IPS-18c (cell line): Measurements from ENCODE around the gene HSPA5.
"Not testable (repeated sequence)": the region's sequence is repeated elsewhere in the genome, so short reads cannot be mapped to it uniquely, and the experiment has no call there.

ENCODE experiments used
- H3K4me3 ChIP-seq: 2 replicates; pipeline ENCODE4 v1.7.0; 2013; ENCODE audit warnings: low read depth, mild to moderate bottlenecking, low read length, moderate library complexity; ENCODE audit not compliant: insufficient read depth
- H3K9me3 ChIP-seq: one replicate; pipeline ENCODE4 v1.6.1; 2013; ENCODE audit warnings: mild to moderate bottlenecking, low read length, moderate library complexity; ENCODE audit not compliant: control insufficient read depth, insufficient read depth

HSPA5 gene

GRCh38 chr9:125241000-125241862 is at the start of gene HSPA5:
Gene HSPA5 (minus strand): TSS chr9:125241343. CDS start chr9:125241126, 217 bp downstream.
- Histone ChIP-seq H3K4me3 (peak within 1 kb of the TSS; percentile 99), H3K9me3 (no peaks in the 10 kb centered on the region)

- not testable (repeated sequence) for H3K9me3 ChIP-seq
Measured at GRCh38 chr9:125286935-125287433, 45.8 kb upstream of the HSPA5 start.

GRCh38 chr9:125284855-125285254 is 43.7 kb upstream of the HSPA5 start:
- Histone ChIP-seq H3K4me3 (no peak overlapping the region), H3K9me3 (no peaks in the 10 kb centered on the region)

More at GRCh38 chr9:125286935-125287433, 45.8 kb upstream of the HSPA5 start:
- not testable (repeated sequence) for H3K4me3 ChIP-seq

GRCh38 chr9:125280945-125281344 is 39.8 kb upstream of the HSPA5 start:
- Histone ChIP-seq H3K4me3 (no peak overlapping the region), H3K9me3 (peaks cover 2% of the 10 kb centered on the region)

- Histone ChIP-seq H3K9me3 (peaks cover 2% of the 10 kb centered on the region), H3K4me3 (no peak overlapping the region)
Measured at GRCh38 chr9:125277411-125277810, 36.3 kb upstream of the HSPA5 start.

GRCh38 chr9:125276771-125277170 is 35.6 kb upstream of the HSPA5 start:
- Histone ChIP-seq H3K9me3 (peaks cover 2% of the 10 kb centered on the region), H3K4me3 (no peak overlapping the region)

- Histone ChIP-seq H3K4me3 (no peak overlapping the region), H3K9me3 (no peaks in the 10 kb centered on the region)
Measured at GRCh38 chr9:125272697-125273096, 31.6 kb upstream of the HSPA5 start.

GRCh38 chr9:125271081-125271480 is 29.9 kb upstream of the HSPA5 start:
- no peak overlapping the region for H3K4me3 ChIP-seq
- H3K9me3 ChIP-seq, result no peaks in the 10 kb centered on the region

GRCh38 chr9:125269014-125269397 is 27.9 kb upstream of the HSPA5 start:
- Histone ChIP-seq H3K4me3 (no peak overlapping the region), H3K9me3 (no peaks in the 10 kb centered on the region)

- no peaks in the 10 kb centered on the region for H3K9me3 ChIP-seq
- H3K4me3 ChIP-seq, result no peak overlapping the region
Measured at GRCh38 chr9:125268394-125269013, 27.4 kb upstream of the HSPA5 start.

GRCh38 chr9:125264068-125264467 is 22.9 kb upstream of the HSPA5 start:
- not testable (repeated sequence) for H3K4me3 ChIP-seq, H3K9me3 ChIP-seq

GRCh38 chr9:125262294-125262991 is 21.3 kb upstream of the HSPA5 start:
- Histone ChIP-seq H3K9me3 (no peaks in the 10 kb centered on the region), H3K4me3 (peak overlapping the region; percentile 98)

- Histone ChIP-seq H3K9me3 (no peaks in the 10 kb centered on the region), H3K4me3 (peak within 1 kb of the TSS; percentile 98)
Measured at GRCh38 chr9:125261501-125262293, 20.6 kb upstream of the HSPA5 start, which contains the start of gene GAPVD1. Gene GAPVD1 (plus strand): TSS chr9:125261826. CDS start chr9:125298922, 37,096 bp downstream.

- H3K9me3 ChIP-seq, result no peaks in the 10 kb centered on the region
- no peak overlapping the region for H3K4me3 ChIP-seq
Measured at GRCh38 chr9:125260561-125260960, 19.4 kb upstream of the HSPA5 start.

- H3K4me3 ChIP-seq, result no peak overlapping the region
- H3K9me3 ChIP-seq, result no peaks in the 10 kb centered on the region
Measured at GRCh38 chr9:125258832-125259534, 17.8 kb upstream of the HSPA5 start.

GRCh38 chr9:125258160-125258785 is 17.1 kb upstream of the HSPA5 start:
- Histone ChIP-seq H3K4me3 (no peak overlapping the region), H3K9me3 (no peaks in the 10 kb centered on the region)
